GM12878 (cell line): ENCODE data around the gene GAPT. TPM values are rescaled to one million over a fixed set of nuclear protein-coding genes. Genes with fewer than 3 reads are reported as not detected.

Source experiments
- ATAC-seq: fragments of 200-7000 bp; cut with Tn5 transposase; 3 replicates; pipeline ENCODE4 v1.9.1; 2020; ENCODE audit warnings: mild to moderate bottlenecking, moderate library complexity
- BruUV-seq: library from RNA; stranded (reverse); fragments of 400-500 nt; replicated peaks from 2 replicates; lab custom pipeline; 2021; lab: Mats Ljungman, UMichigan
- CTCF ChIA-PET: fragments of 300-600 bp; sonication (Branson Sonifier 250); formaldehyde crosslinking; extraction: SDS; loops from one replicate; lab custom pipeline; 2021; ENCODE audit warnings: inconsistent platforms; lab: Yijun Ruan, JAX
- POLR2A ChIA-PET: fragments of 350-600 bp; formaldehyde crosslinking; extraction: SDS; loops from one replicate; lab custom pipeline; 2021; ENCODE audit warnings: inconsistent platforms; lab: Charles Lee
- RAD21 ChIA-PET: fragments of 300-600 bp; sonication (Branson Sonifier 250); formaldehyde crosslinking; loops from one replicate; lab custom pipeline; 2023; ENCODE audit warnings: antibody characterized with exemption; ENCODE audit not compliant: unreplicated experiment; lab: Charles Lee
- SMC1A ChIA-PET: fragments of 300-600 bp; sonication (Branson Sonifier 250); formaldehyde crosslinking; loops from one replicate; lab custom pipeline; 2023; ENCODE audit not compliant: unreplicated experiment, uncharacterized antibody; lab: Charles Lee
- DNase-seq: peaks from one replicate; pipeline ENCODE4 v3.0.0-alpha.2; 2011; ENCODE audit warnings: low read depth, low spot score
- FAIRE-seq: peaks from 3 replicates; lab custom pipeline; 2011; peaks lifted over from hg19 to GRCh38; lab: Jason Lieb, UNC
- H2AFZ ChIP-seq: 2 replicates; pipeline ENCODE4 v1.6.0; 2011; ENCODE audit warnings: low read depth, low read length, control low read depth; ENCODE audit not compliant: control insufficient read depth
- H3K27ac ChIP-seq: 2 replicates; pipeline ENCODE4 v1.5.1; 2011; ENCODE audit warnings: control low read depth; ENCODE audit not compliant: control insufficient read depth, insufficient read depth
- H3K27me3 ChIP-seq, 2 experiments: replicated peaks in 1 of 2; 2 replicates each; pipeline versions ENCODE4 v1.6.0 to v1.6.1; 2011; ENCODE audit warnings: low read length in 1 of 2; ENCODE audit not compliant: control insufficient read depth in 2 of 2, insufficient read depth in 2 of 2
- H3K36me3 ChIP-seq, 2 experiments: 2 replicates each; pipeline ENCODE4 v1.5.1; 2011; ENCODE audit warnings: low read length in 1 of 2; ENCODE audit not compliant: control insufficient read depth in 2 of 2, insufficient read depth in 2 of 2
- H3K4me1 ChIP-seq: 2 replicates; pipeline ENCODE4 v1.6.1; 2011; ENCODE audit warnings: mild to moderate bottlenecking, low read length, moderate library complexity, mixed read lengths; ENCODE audit not compliant: control insufficient read depth, insufficient read depth
- H3K4me2 ChIP-seq: 2 replicates; pipeline ENCODE4 v1.6.0; 2011; ENCODE audit warnings: control low read depth; ENCODE audit not compliant: control insufficient read depth, insufficient read depth
- H3K4me3 ChIP-seq: fragments of 200-600 bp; sonication (generic); 2 replicates; pipeline ENCODE4 v1.5.1; 2016
- H3K79me2 ChIP-seq: 2 replicates; pipeline ENCODE4 v1.6.0; 2011; ENCODE audit warnings: low read length; ENCODE audit not compliant: control insufficient read depth, insufficient read depth
- H3K9ac ChIP-seq: 2 replicates; pipeline ENCODE4 v1.8.0; 2011; ENCODE audit warnings: low read length, control low read depth, mixed read lengths; ENCODE audit not compliant: control insufficient read depth, insufficient read depth
- H3K9me3 ChIP-seq: replicated peaks from 3 replicates; pipeline ENCODE4 v1.5.1; 2011; ENCODE audit warnings: mild to moderate bottlenecking, low read length; ENCODE audit not compliant: control insufficient read depth, insufficient read depth
- H4K20me1 ChIP-seq: 2 replicates; pipeline ENCODE4 v1.6.0; 2011; ENCODE audit not compliant: control insufficient read depth, insufficient read depth
- BHLHE40 ChIP-seq, 2 experiments: fragments of 450-650 bp in 1 of 2; IDR thresholded peaks; 2 replicates each; pipeline ENCODE4 v1.6.1; 2011 to 2017; ENCODE audit warnings: low read depth in 2 of 2, borderline replicate concordance in 1 of 2, improper control_type of control experiment in 1 of 2, low read length in 1 of 2, mild to moderate bottlenecking in 1 of 2
- CHD2 ChIP-seq: IDR thresholded peaks from 2 replicates; pipeline ENCODE4 v1.6.1; 2011; ENCODE audit warnings: low read depth, low read length, improper control_type of control experiment, borderline replicate concordance
- ETV6 ChIP-seq, 2 experiments: fragments of 450-650 bp in 1 of 2; IDR thresholded peaks in 1 of 2; conservative IDR thresholded peaks in 1 of 2; 2 replicates each; pipeline ENCODE4 v1.6.1; 2014; ENCODE audit warnings: antibody characterized with exemption in 1 of 2, borderline replicate concordance in 1 of 2, low read depth in 1 of 2, mild to moderate bottlenecking in 1 of 2, moderate library complexity in 1 of 2
- IKZF1 ChIP-seq: fragments of 450-650 bp; conservative IDR thresholded peaks from 2 replicates; pipeline ENCODE4 v1.6.1; 2017; ENCODE audit warnings: antibody characterized with exemption, mild to moderate bottlenecking
- MEF2B ChIP-seq: fragments of 450-650 bp; IDR thresholded peaks from 2 replicates; pipeline ENCODE4 v1.6.1; 2018; ENCODE audit warnings: mild to moderate bottlenecking, moderate library complexity; ENCODE audit not compliant: partially characterized antibody, poor library complexity, severe bottlenecking
- MYC ChIP-seq: IDR thresholded peaks from 2 replicates; pipeline ENCODE4 v1.6.1; 2011; ENCODE audit warnings: mild to moderate bottlenecking, low read length, moderate library complexity, inconsistent platforms; ENCODE audit not compliant: insufficient read depth, insufficient replicate concordance, insufficient read length, severe bottlenecking
- SREBF1 ChIP-seq: IDR thresholded peaks from 2 replicates; pipeline ENCODE4 v1.6.1; 2012; ENCODE audit warnings: mild to moderate bottlenecking, low read length
- in situ Hi-C: fragments of 300-500 bp; cut with MboI; formaldehyde crosslinking; loops from 9 replicates; pipeline ENCODE4 v1.14.3; 2018; ENCODE audit warnings: mixed read lengths
- intact Hi-C: fragments of 100-400 bp; cut with micrococcal nuclease; formaldehyde crosslinking; loops from one replicate; pipeline ENCODE4 v1.14.2; 2022; ENCODE audit not compliant: unreplicated experiment
- polyA plus RNA-seq, 11 experiments: library from polyadenylated mRNA; depleted of rRNA in 4 of 11; unstranded in 6 of 11; stranded (reverse) in 5 of 11; fragments of >200 nt; fragmentation: Nextera tagmentation in 4 of 11; fragmentation: Illumina TruSeq in 1 of 11; extraction: Ambion mirVana in 4 of 11; extraction: Trizol in 1 of 11; gene quantifications; 1 replicate in 1 of 11; 2 replicates in 10 of 11; pipeline versions ENCODE4 v1.2.1 to v1.2.3, GENCODE V29; 2011 to 2016; ENCODE audit warnings: inconsistent platforms in 2 of 11, missing spikeins in 2 of 11, low read depth in 1 of 11
- total RNA-seq, 4 experiments: library from RNA; depleted of rRNA in 3 of 4; stranded (reverse); fragments of >200 nt in 3 of 4; fragmentation: Illumina TruSeq in 1 of 4; extraction: Trizol in 1 of 4; gene quantifications; 2 replicates each; pipeline versions ENCODE4 v1.2.1 to v1.2.3, GENCODE V29; 2013 to 2021
- TF ChIP-seq, protein P1 (sequence below): fragments of 450-650 bp; conservative IDR thresholded peaks from 2 replicates; pipeline ENCODE4 v1.6.1; 2017; ENCODE audit warnings: mild to moderate bottlenecking, moderate library complexity

GAPT gene
- total and polyA plus RNA-seq, 10 of the 15 experiments (the other 5 are each of a cell fraction or from before 2014, with no cell fraction given): 0.15 to 0.96 (median 0.57) TPM; not detected in 2

DNA sequence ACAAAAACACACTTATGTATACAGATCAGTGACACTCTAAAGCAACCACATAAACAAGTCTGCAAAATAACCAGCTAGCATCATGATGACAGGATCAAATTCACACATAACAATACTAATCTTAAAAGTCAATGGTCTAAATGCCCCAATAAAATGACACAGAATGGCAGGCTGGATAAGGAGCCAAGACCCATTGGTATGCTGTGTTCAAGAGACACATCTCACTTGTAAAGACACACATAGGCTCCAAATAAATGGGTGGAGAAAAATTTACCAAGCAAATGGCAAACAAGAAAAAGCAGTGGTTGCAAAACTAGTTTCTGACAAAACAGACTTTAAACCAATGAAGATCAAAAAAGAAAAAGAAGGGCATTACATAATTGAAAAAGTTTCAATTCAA, 26.0 kb downstream of the GAPT start:
- SMC1A ChIA-PET: no interaction called here
- H3K4me3 ChIP-seq: no peak overlapping the region
- TF ChIP-seq BHLHE40 (IDR thresholded peaks at IDR 0.05; ENCODE audit: borderline replicate concordance in 1 of 2, low read depth in 2 of 2, low read length in 1 of 2) (no peak), IKZF1 (no peak), MYC (no peak), MEF2B (no peak), SREBF1 (no peak), ETV6 (conservative IDR thresholded peaks at IDR 0.05 in 1 of 2, IDR thresholded peaks at IDR 0.05 in 1 of 2; ENCODE audit: borderline replicate concordance in 1 of 2, low read depth in 1 of 2) (no peak), CHD2 (no peak)
- TF ChIP-seq, protein P1, sequence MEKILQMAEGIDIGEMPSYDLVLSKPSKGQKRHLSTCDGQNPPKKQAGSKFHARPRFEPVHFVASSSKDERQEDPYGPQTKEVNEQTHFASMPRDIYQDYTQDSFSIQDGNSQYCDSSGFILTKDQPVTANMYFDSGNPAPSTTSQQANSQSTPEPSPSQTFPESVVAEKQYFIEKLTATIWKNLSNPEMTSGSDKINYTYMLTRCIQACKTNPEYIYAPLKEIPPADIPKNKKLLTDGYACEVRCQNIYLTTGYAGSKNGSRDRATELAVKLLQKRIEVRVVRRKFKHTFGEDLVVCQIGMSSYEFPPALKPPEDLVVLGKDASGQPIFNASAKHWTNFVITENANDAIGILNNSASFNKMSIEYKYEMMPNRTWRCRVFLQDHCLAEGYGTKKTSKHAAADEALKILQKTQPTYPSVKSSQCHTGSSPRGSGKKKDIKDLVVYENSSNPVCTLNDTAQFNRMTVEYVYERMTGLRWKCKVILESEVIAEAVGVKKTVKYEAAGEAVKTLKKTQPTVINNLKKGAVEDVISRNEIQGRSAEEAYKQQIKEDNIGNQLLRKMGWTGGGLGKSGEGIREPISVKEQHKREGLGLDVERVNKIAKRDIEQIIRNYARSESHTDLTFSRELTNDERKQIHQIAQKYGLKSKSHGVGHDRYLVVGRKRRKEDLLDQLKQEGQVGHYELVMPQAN: no peak
- TF ChIP-seq, all 136 proteins: peak for 0
- no peaks in the 10 kb centered on the region for H3K27me3 ChIP-seq
- BruUV-seq: no TSS peak
- H3K9me3 ChIP-seq: peaks cover 1% of the 10 kb centered on the region; the same call in 1 of the 3 replicates
- FAIRE-seq (no peak), DNase-seq (no peak), ATAC-seq (no peak)
- no peak overlapping the region for H2AFZ ChIP-seq
- H3K9ac ChIP-seq: no peak overlapping the region
- H3K4me1 ChIP-seq: no peaks in the 10 kb centered on the region
- no peaks in the 10 kb centered on the region for H4K20me1 ChIP-seq
- in situ Hi-C loops: no loop called here
- H3K36me3 ChIP-seq: no peaks in the 10 kb centered on the region
- H3K27ac ChIP-seq: no peak overlapping the region
- ChIA-PET CTCF (no interaction called here), RAD21 (no interaction called here), POLR2A (interaction anchor here (0.6 kb wide), 1 partner anchor 204 kb away, joined by 5 read pairs; no protein-coding TSS in a partner anchor)
- no peak overlapping the region for H3K4me2 ChIP-seq
- intact Hi-C loops: no loop called here
- H3K79me2 ChIP-seq: no peaks in the 10 kb centered on the region
